Esophagus muscularis mucosa (tissue), 4 donors: Measurements from ENCODE around the gene ARSI. TPM values are rescaled to one million over a fixed set of nuclear protein-coding genes. Genes with fewer than 3 reads are reported as not detected.

Source experiments
- DNase-seq: peaks from one replicate; pipeline ENCODE4 v3.0.0-alpha.2; 2017; ENCODE audit errors: extremely low spot score
- H3K27ac ChIP-seq, 4 donors: fragments of 200-600 bp; sonication (generic); replicated peaks in 1 of 4; 1 replicate in 3 of 4; 2 replicates in 1 of 4; pipeline ENCODE4 v1.5.1; 2016 to 2019; ENCODE audit warnings: mild to moderate bottlenecking in 1 of 4
- H3K27me3 ChIP-seq, 4 donors: fragments of 200-600 bp; sonication (generic); one replicate each; pipeline versions ENCODE4 v1.5.1 to v1.6.0; 2016 to 2019
- H3K36me3 ChIP-seq, 4 donors: fragments of 200-600 bp; sonication (generic); one replicate each; pipeline ENCODE4 v1.5.1; 2016 to 2019
- H3K4me1 ChIP-seq, 4 donors: fragments of 200-600 bp; sonication (generic); one replicate each; pipeline ENCODE4 v1.5.1; 2016 to 2019
- H3K4me3 ChIP-seq, 4 donors: fragments of 200-600 bp; sonication (generic); 1 replicate in 2 of 4; 2 replicates in 2 of 4; pipeline ENCODE4 v1.5.1; 2016 to 2019; ENCODE audit warnings: mild to moderate bottlenecking in 4 of 4, moderate library complexity in 1 of 4
- H3K9me3 ChIP-seq, 4 donors: fragments of 200-600 bp; sonication (generic); 1 replicate in 3 of 4; 2 replicates in 1 of 4; pipeline ENCODE4 v1.5.1; 2016 to 2019
- EP300 ChIP-seq: sonication (generic); formaldehyde crosslinking; IDR thresholded peaks from one replicate; pipeline ENCODE4 v1.6.1; 2017; ENCODE audit warnings: antibody characterized with exemption
- POLR2A ChIP-seq: fragments of 450-650 bp; IDR thresholded peaks from one replicate; pipeline ENCODE4 v1.6.1; 2017; ENCODE audit warnings: antibody characterized with exemption, moderate library complexity, mild to moderate bottlenecking, low read depth
- POLR2AphosphoS5 ChIP-seq, 2 donors: sonication (generic); formaldehyde crosslinking; IDR thresholded peaks; one replicate each; pipeline ENCODE4 v1.6.1; 2017; ENCODE audit warnings: antibody characterized with exemption in 2 of 2
- WGBS: methylation state at CpG from one replicate; pipeline ENCODE4 v1.1.5; 2018; 5-methylcytosine and 5-hydroxymethylcytosine counted together
- intact Hi-C: fragments of 100-400 bp; cut with DNase I; formaldehyde crosslinking; loops from one replicate; pipeline ENCODE4 v1.15.1; 2023
- total RNA-seq, 4 donors: library from RNA; depleted of rRNA; stranded (reverse); fragments of >200 nt; gene quantifications; one replicate each; pipeline versions ENCODE4 v1.1.0 to v1.2.1, GENCODE V29; 2016
- TF ChIP-seq, protein P1 (sequence below), 3 experiments: fragments of 200-600 bp in 2 of 3; fragments of 450-650 bp in 1 of 3; sonication (generic) in 2 of 3; IDR thresholded peaks; one replicate each; pipeline ENCODE4 v1.5.1; 2017 to 2019; ENCODE audit warnings: antibody characterized with exemption in 3 of 3, mild to moderate bottlenecking in 2 of 3, moderate library complexity in 1 of 3

ARSI gene
- total RNA-seq, 4 donors from 2014 or later = 5.8 to 20.6 (median 10.1) TPM

- DNase-seq = no peak
- TF ChIP-seq EP300 (no peak), POLR2AphosphoS5 (IDR thresholded peaks at IDR 0.05) (no peak), POLR2A (no peak)
- TF ChIP-seq, protein P1, sequence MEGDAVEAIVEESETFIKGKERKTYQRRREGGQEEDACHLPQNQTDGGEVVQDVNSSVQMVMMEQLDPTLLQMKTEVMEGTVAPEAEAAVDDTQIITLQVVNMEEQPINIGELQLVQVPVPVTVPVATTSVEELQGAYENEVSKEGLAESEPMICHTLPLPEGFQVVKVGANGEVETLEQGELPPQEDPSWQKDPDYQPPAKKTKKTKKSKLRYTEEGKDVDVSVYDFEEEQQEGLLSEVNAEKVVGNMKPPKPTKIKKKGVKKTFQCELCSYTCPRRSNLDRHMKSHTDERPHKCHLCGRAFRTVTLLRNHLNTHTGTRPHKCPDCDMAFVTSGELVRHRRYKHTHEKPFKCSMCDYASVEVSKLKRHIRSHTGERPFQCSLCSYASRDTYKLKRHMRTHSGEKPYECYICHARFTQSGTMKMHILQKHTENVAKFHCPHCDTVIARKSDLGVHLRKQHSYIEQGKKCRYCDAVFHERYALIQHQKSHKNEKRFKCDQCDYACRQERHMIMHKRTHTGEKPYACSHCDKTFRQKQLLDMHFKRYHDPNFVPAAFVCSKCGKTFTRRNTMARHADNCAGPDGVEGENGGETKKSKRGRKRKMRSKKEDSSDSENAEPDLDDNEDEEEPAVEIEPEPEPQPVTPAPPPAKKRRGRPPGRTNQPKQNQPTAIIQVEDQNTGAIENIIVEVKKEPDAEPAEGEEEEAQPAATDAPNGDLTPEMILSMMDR (IDR thresholded peaks at IDR 0.05) = no peak
- Histone ChIP-seq H3K4me3 (no peak overlapping the region), H3K4me1 (no peaks in the 10 kb centered on the region), H3K27ac (no peak overlapping the region), H3K9me3 (no peaks in the 10 kb centered on the region), H3K36me3 (no peaks in the 10 kb centered on the region), H3K27me3 (no peaks in the 10 kb centered on the region)
- WGBS = 97% methylated on average over 5 of the region's 11 CpGs
- intact Hi-C loops = no loop called here
Observed at GRCh38 chr5:150338546-150338945, 35.8 kb upstream of the ARSI start.

DNA sequence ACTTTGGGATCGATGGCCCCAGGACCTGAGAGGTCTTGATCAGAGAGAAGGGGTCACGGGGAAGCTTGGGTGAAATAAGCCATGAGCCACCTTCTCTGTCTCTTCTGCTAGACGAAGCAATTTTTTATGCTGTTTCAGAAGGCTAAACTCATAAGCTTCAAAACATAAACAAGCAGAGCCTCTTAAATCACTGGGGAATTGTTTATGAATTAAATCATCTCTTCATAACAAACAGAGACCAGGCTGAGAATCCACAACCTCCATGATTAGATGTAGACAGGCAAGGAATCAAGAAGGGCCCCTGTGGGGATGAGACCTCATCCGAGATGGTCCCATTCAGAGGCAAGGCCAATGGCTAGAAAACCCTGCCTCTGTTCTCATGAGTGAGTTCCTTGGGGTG is 33.1 kb upstream of the ARSI start:
- 69% methylated on average over 4 of the region's 4 CpGs for WGBS
- no peaks in the 10 kb centered on the region for H3K4me1 ChIP-seq
- no peak for DNase-seq
- no peak for TF ChIP-seq POLR2AphosphoS5 (IDR thresholded peaks at IDR 0.05)
- no peak for TF ChIP-seq POLR2A
- TF ChIP-seq, protein P1 (IDR thresholded peaks at IDR 0.05) = no peak
- no peak for TF ChIP-seq EP300
- no peak overlapping the region for H3K27ac ChIP-seq
- H3K27me3 ChIP-seq = no peaks in the 10 kb centered on the region
- no peaks in the 10 kb centered on the region for H3K36me3 ChIP-seq
- intact Hi-C loops = no loop called here
- H3K4me3 ChIP-seq = no peak overlapping the region
- H3K9me3 ChIP-seq = no peaks in the 10 kb centered on the region

DNA sequence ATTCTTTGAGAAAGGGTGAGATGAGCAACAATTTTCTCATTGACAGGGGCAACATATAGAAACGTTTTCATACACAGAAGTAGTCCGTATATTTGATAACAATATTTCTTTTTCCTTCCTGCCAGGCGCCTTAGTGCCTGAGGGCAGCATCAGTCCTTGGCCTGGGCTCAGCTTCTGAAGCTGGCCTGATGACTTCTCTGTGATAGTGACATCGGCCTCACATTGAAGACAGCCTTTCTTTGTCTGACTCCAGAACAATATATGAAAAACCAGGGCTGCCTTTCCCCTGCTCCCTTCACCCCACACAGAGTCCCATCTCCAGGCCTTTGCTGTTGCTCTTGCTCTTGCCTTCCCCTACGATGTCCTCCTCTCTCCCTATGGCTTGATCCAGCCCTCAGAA is 30.7 kb upstream of the ARSI start:
- 80% methylated on average over 5 of the region's 5 CpGs for WGBS
- H3K36me3 ChIP-seq = no peaks in the 10 kb centered on the region
- no peak overlapping the region for H3K4me3 ChIP-seq
- H3K9me3 ChIP-seq = no peaks in the 10 kb centered on the region
- H3K4me1 ChIP-seq = no peaks in the 10 kb centered on the region
- no peaks in the 10 kb centered on the region for H3K27me3 ChIP-seq
- H3K27ac ChIP-seq = no peak overlapping the region
- no peak for DNase-seq
- intact Hi-C loops = no loop called here
- TF ChIP-seq, protein P1 (IDR thresholded peaks at IDR 0.05) = no peak
- TF ChIP-seq POLR2A (no peak), EP300 (no peak), POLR2AphosphoS5 (IDR thresholded peaks at IDR 0.05) (no peak)

DNA sequence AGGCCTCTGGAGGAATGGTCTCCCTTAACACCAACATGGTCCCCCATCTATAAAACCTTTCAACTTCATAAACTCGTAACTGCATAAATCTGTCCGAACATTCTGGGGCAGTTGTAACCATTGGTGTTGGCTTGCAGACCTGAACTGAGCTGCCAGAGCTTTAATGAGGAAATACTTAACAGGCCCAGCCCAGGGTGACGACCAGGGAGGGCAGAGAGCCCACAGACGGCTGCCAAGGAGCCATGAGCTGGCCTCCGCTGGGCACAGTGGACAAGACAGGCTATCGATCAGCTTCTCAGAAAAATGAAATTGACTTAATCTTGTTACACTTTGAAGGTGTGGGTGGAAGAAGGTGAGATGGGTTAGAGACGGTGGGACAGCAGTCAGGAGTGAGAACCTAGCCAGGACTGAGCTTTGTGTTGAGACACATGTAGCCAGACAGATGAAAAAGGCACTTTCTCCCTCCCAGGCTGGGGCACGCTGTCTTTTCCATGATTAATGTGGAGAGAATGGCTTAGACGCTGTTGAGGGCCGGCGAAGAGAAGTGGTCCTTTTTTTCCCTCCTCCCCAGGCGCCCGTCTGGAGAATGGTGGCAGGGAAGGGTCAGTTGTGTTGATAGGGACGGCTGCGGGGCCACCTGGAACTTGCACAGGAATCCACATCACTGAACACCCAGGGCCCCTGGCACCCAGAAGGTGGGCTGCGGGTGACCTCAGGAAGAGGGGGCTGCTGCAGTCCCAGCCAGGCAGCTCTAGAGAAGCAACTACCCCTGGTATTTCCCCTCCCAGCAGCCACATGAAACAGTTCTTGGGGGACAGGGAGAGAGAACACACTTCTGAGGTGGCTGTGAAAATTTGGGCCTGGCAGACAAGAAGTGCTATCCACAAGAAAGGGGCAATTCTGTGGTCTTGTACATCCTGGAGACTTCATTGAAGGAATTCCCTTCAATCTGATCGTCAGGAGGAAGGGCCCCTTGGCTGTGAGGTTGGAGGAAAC is 27.5 kb upstream of the ARSI start:
- no peaks in the 10 kb centered on the region for H3K27me3 ChIP-seq
- intact Hi-C loops = no loop called here
- WGBS = 75% methylated on average over 17 of the region's 17 CpGs

More for the DNA sequence above, 27.5 kb upstream of the ARSI start:
- H3K36me3 ChIP-seq = no peaks in the 10 kb centered on the region
- no peak overlapping the region for H3K4me3 ChIP-seq
- no peaks in the 10 kb centered on the region for H3K4me1 ChIP-seq
- DNase-seq = no peak
- no peak overlapping the region for H3K27ac ChIP-seq
- TF ChIP-seq POLR2A (no peak), POLR2AphosphoS5 (IDR thresholded peaks at IDR 0.05) (no peak), EP300 (no peak)
- TF ChIP-seq, protein P1 (IDR thresholded peaks at IDR 0.05) = no peak
- H3K9me3 ChIP-seq = no peaks in the 10 kb centered on the region
